OCI-M2 (cell line): Measurements from ENCODE around the gene PVALB.

Source experiments
- DNase-seq: peaks from one replicate; lab custom pipeline; 2025; ENCODE audit not compliant: unreplicated experiment; lab: John Stamatoyannopoulos, UW

PVALB gene, protein sequence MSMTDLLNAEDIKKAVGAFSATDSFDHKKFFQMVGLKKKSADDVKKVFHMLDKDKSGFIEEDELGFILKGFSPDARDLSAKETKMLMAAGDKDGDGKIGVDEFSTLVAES

DNA sequence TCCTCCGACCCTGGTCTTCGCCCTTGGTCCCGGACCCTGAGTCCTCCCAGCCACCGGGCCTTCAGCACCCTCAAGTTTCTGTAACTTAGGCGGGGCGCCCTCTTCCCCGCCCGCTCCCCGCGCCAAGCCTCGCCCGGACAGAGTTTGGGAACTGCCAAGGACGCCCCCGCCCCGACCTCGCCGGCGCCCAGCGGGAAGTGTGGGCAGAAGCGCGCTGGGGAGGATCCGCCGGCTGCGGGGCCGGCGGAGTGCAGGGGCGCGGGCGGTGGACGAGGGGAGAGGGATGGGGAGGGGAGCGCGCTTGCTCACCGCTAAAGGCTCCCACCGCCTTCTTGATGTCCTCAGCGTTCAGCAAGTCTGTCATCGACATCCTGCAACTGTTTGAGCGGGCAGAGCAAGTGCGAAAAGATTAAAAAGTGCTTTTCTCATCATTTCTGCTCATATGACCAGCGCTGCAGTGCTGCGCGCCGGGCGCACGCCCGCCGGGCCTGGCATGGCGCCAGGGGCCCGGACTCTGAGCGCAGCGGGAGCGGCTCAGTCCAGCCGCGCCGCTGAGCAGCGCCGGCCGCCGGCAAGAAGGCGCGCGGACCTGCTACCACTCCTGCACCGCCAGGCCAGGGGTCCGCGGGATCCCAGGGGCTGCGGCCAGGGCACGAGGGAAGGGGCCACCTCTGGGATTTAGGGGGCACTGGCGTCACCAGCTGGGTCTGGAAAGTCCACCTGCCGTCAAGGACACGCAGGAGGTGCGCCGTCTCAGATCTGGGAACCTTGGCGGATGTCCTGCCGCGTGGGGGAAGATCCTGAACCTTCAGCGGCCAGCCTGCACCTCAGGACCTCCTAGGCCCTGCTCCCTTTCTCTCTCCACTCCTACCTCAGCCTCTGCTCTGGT, at the start of gene PVALB:
TSS of gene PVALB (minus strand) at position 400 of the 889 bp plus-strand sequence. CDS start at position 370, 30 bp downstream.
- no peak for DNase-seq

DNA sequence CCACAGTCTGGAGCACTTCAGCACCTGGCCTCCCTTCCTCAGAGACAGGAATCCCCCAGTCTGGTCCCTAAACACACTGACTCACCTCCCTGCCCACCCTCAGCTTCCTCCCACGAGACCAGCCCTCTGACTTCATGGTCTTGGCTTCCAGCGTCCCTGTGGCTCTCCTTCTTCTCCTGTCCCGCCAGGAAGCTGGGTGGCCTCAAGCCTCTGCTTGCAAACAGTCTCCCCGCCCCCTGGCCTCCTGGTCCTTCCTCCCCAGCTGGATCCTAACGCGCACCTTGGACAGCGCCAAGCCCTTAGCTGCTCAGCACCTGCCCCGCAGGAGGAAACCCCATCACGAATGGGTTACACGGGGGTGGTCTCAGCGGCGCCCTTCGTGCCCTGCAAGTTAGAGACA, 48.5 kb upstream of the PVALB start:
- DNase-seq: no peak

DNA sequence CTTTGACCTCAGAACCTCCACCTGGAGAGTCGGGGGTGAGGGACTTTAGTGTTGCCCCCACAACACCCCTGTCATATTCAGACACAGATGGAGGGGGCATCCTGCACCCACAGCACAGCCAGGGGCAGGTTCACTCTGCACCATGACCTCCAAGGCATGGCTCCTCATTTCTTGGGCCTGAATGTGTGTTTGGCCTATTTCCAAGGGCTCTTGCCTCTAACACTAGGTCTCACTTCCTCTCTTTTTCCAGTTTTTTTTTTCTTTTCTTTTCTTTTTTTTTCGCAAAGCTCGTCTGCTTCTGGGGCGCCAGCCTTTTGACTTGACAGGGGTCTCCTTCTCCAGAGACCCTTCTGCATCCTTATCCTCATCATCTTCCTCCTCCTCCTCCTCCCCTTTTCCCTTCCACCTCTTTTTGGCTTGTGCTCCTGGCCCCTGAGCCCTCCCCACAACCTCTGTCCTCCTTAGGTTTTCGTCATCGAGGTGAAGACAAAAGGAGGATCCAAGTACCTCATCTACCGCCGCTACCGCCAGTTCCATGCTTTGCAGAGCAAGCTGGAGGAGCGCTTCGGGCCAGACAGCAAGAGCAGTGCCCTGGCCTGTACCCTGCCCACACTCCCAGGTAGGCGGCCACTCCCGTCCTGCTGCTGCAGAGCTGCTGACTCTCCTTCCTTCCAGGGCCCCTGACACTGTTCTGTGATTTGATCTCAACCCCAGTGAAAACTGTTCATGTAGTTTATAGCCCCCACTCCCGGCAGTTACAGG, 47.8 kb upstream of the PVALB start:
- DNase-seq: no peak

DNA sequence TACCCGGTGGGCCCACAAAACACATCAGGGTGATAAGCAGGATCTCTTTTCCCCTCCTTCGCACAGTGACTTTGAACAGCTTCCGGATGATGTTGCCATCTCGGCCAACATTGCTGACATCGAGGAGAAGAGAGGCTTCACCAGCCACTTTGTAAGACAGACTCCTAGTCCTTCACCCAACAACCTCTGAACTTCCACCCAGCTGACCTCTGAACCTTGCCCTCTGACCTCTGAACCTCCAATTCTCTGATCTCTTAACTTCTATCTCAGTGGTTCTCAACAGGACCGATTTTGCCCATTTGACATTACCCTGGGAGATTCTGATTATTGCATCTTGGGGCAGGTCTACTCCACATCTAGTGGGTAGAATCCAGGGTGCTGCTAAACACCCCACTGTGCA, 47.1 kb upstream of the PVALB start:
- no peak for DNase-seq

DNA sequence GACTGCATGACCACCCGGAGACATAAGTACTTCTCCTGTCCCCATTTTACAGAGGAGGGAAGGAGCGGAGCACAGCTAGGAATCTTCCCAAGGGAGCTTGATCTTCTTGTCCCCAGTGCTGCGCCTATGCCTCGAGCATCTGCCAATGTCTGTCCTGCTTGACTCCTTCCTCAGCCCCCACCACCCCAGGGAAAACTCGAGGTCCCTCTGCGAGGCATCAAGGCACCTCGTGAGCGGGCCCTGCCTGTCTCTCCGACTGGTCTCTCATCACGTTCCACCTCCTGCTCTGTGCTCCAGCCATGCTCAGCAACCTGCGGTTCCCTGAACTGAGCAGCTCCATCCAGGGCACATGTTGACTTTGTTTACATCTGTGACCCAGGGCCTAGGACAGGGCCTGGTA, 46.4 kb upstream of the PVALB start:
- DNase-seq: no peak

DNA sequence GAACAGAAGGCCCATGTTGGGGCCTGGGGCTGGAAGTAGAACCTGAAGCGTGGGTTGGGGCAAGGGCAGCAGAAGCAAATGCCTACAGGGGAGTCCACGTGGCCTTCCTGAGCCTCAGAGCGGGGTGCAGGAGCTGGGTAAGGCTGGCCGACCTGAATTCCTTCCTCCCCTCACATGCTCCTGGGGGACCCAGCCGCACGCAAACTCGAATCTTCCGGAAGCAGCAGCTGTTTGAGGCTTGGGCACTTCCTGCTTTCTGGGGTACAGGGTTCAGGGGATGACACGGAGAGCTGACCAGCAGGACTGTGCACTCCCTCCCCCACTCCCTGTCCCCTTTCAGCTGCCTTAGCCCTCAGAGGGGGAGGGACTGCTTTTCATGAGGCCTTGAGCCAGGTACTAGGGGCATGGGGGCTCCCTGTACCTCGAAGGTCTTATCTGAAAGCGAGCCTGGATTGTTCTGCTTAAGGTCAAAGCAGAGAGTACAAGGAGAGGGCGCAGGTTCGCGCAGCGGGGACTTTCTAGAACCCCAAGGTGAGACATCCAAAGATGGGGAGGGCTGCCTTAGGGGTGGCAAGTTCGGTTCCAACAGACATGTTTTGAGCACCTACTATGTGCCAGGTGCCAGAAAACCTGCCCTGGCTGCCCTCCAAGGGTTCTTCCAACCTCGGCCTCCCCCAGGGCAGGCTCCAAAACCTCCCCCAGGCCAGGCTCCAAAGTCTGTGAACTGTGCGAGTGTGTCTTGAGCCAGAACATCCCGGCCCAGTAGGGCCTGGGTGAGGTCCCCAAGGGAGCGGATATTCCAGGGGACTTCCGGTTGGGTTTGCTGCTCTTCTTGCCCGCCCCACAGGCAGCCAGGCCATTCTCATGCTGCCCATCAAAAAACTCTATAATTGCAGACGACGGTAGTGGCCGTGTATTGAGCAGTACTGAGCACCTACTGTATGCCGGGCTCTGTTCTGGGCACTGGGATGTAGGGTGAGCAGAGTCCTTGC, 45.7 kb upstream of the PVALB start:
- no peak for DNase-seq

DNA sequence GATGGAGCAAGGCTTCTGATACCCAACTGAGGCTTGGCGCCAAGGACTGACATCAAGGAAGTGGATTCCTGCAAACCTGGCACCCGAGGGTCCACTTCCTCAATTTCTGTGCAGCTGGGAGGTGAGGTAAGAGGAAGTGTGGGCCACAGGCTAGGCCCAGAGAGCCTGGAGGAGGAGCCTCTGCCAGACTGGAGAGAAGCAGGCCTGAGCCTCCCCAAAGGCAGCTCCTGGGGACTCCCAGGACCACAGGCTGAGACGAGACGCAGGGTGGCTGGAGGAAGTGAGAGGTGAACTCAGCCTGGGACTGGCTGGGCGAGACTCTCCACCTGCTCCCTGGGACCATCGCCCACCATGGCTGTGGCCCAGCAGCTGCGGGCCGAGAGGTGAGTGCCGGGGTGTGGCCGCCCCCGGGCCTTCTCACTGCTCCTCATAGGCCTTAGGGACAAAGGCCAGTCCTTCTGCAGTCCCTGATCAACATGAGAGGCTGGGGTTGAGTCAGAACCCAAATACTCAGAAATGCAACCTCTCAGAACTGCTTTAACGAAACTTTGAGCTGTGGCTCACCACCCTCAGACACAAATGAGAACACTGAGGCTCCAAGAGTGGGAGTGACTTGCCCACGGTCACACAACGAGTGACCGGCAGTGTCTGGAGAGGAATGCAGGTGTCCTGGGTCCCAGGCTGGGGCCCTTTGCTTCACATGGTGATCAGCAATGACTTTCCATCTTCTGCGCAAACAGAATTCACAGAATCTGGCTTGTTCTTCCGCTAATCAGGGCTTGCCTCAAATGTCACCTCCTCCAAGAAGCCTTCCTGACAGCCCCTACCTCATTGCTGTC, 44.2 kb upstream of the PVALB start, which contains the start of gene NCF4:
TSS of gene NCF4 (plus strand) at position 186 of the 839 bp plus-strand sequence. CDS start at position 352, 166 bp downstream.
- DNase-seq: no peak

DNA sequence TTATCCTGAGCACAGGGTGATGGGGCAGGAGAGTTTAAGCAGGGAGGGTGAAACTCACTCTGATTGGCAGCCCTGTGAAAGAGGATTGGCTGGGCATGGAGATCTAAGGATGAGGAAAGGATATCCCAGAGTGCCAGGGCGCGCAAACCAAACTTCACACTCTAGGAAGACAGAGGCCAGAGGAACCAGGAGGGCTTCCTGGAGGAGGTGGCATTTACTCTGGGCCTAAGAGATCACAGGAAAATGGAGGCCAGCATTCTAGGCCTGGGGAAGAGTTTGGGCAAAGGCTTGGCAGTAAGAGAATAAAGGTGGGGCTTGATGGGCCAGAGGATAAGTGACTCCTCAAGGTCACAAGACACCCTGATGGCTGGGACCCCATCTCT, 43.6 kb upstream of the PVALB start:
- DNase-seq: no peak

DNA sequence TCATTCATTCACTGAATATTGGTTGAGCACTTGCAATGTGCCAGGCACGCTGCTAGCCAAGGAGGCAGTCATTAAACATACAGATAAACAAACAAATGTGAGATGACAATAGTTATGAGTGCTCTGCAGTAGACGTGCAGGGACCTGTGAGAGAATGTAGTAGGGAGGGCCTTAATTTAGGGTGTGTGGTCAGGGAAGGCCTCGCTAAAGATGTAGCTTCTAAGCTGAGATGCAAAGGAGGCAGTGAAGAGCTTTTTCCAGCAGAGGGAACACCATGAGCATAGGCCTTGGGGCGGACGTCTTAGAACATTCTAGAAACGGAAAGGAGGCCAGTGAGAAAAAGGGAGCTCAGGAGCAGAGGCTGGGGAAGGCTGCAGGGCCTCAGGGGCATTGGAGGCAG, 43.2 kb upstream of the PVALB start:
- DNase-seq: no peak

DNA sequence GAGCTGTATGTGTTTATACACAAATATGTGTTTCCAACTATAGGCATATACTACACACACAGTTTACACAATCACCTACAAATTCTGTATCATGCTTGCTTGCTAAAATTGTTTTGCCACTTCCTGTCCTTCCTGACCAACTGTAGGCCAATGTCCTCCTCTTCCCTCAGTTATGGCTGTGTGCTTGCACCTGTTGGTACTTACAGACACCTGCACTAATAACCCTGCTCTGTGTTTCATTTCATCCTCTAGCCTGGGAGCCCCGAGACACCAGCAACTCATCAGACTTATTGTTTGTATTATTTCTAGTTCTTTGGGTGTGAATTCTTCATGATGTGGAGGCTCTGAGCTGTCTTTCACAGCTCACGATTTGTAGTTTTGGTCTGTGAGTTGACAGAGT, 42.1 kb upstream of the PVALB start:
- no peak for DNase-seq

DNA sequence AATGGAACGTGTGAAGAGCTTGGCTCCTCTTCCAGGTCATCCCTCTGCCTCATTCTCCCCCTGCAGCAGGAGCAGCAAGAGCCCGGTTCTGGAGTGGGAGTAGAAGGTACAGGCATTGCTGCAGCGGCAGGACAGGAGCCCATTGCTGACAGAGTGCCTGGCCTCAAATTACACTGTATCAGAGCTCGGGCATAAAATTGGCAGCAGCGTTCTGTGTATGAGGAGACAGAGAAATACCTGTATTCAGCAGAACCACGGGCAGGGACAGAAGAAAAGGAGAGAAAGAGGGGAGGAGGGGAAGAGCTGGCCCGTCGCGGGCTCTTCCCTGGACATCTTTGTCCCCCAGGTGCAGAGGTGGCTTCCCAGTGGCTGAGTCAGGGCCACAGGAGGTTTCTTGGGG, 41.3 kb upstream of the PVALB start:
- DNase-seq: no peak

DNA sequence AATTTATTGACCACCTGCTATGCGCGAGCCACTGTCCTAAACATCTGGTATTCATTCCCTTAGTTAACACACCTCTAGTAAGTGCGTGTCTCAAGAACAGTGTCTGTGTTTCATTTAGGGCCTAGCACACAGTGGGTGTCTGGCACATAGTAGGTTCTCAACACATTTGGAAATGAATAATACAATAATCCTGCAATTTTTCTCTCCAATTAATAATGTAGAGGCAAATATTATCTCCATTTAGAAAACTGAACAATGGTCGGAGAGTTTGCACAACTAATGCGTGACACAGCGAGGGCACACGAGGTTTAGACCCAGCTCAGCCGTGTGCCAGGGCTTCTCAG, 39.9 kb upstream of the PVALB start:
- DNase-seq: no peak

DNA sequence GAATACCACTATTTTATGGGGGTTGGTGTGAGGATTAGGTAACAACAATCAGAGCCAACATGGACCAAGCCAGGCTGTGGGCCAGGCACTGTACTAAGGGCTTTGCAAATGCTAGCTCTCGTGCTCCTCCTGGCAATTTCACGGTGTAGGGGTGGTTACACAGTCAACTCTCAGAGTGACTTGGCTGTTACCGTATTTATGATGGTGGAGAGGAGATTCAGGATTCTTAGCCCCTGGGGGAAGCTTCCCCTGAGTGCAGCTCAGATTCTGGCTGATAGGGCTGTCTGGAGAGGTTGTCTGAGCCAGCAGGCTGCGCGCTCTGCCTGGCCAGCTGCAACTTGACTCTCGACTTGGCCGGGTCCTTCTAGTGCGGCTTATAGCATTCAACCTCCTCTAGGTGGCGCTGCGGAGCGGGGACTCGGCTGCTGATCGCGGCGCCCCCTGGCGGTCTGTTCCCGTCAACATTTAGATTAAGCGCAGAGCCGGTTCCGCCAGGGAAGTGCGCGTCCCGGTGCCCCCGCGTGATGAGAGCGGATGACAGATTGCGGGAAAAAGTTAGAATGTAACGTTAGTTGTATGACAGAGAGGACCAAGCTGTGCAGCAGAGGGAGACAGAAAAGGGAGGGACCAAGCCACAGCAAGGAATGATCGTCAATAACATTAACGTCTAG, 39.4 kb upstream of the PVALB start:
- peak; percentile 40 for DNase-seq

DNA sequence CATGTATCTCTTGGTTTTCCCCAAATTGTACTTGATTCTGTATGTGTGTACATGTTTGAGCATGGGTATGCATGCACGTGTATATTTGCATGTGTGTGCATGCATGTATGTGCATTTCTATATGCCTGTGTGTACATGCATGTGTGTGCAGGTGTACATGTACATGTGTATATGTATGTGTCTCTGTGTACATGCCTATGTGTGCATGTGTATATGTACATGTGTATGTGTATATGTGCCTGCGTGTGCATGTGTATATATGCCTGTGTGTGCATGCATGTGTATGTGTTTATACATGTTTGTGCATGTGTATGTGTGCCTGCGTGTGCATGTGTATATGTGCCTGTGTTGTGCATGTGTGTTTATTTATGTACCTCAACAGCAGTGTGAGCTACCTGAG, 38.6 kb upstream of the PVALB start:
- no peak for DNase-seq

DNA sequence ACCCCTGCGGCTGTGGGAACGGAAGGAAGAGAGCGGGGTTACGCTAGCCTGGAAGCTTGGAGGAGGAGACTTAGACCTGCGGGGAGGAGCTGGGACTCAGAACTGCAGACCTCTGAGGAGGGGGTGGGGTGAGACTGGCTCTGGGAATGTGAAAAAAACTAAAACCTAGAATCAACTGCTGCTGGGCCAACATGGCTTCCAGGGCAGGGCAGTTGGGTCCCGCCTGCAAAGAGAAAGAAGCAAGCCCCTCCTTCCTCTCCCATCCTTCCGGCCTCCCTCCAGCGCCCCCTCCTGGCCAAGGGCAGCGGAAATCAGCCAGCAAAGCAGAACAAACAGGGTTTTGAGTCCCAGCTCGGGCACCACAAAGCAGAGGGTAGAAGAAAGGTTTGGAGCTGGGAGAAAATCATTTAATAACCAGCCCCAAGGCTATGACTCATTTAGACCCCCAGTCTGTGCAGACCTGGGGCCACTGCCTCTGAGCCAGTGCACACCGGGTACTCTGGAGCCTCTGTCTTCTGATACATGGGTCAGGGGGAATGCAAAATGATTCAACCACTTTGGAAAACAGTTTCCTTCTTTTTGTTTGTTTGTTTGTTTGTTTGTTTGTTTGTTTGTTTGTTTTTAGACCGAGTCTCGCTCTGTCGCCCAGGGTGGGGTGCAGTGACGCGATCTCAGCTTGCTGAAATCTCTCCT, 36.7 kb upstream of the PVALB start:
- no peak for DNase-seq

DNA sequence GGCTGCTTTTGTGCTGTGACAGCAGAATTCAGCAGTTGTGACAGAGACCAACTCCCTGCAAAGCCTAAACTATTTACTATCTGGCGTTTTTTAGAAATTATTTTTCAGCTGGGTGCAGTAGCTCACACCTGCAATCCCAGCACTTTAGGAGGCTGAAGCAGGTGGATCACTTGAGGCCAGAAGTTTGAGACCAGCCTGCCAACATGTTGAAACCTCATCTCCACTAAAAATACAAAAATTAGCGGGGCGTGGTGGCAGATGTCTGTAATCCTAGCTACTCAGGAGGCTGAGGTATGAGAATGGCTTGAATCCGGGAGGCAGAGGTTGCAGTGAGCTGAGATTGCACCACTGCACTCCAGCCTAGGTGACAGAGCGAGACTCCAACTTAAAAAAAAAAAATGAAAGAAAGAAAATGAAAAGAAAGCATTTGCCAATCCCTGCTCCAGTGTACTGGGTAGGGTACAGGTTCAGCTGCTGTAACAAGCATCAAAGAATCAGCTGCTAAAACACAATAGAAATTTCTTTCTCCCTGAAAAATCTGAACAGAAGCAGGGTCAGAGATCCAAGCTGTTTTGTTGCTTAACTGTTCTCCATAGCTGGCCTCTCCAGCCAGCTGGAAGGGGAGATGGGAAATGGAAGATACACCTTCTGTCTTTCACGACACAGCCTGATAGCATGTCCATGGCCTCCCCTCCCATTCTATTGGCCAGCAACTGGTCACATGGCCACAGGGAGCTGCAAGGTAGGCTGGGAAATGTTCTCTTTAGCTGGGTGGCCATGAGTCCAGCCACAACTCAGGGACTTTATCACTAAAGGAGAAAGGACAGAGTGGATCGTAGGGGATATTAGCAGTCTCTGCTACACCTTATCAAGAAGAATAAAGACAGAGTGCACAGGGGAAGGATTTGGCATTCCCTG, 35.5 kb upstream of the PVALB start:
- no peak for DNase-seq

DNA sequence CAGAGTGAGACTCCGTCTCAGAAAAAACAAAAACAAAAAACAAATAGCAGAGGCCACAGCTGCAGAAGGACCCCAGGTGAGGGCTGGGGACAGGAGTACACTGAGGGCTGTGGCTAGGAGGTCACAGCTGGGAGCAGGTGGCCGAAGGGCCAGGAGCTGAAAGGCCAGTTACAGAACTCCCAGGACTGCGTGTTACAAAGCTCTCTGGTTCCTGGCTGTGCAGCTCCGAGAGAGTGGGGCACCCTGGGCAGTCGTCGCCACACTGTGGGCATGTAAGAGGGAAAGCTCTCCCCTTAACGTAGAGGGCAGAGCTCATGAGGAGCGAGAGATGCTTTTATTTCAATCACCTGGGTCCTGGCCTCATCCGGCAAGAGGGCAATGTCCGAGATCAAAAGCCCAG, 33.8 kb upstream of the PVALB start:
- no peak for DNase-seq

DNA sequence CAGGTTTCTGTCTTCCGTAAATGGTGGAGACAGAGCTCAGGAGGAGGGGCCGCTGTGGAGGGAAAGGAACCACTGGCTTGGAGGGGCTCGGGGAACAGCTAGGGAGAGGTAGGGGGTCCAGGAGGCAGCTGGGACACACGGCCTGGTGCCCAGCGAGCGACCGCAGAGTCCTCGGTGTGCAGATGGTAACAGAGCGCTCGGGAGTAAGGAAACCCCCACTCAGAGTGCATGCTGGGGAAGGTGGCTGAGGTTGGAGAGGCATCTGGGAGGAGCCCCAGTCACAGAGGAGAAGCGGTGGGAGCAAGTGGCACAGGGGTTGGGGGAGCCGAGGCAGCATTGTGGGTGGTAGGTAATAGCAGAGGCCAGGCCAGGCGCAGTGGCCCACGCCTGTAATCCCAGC, 33.2 kb upstream of the PVALB start:
- no peak for DNase-seq
